ENCODE data around the gene ABCB1.

DNA sequence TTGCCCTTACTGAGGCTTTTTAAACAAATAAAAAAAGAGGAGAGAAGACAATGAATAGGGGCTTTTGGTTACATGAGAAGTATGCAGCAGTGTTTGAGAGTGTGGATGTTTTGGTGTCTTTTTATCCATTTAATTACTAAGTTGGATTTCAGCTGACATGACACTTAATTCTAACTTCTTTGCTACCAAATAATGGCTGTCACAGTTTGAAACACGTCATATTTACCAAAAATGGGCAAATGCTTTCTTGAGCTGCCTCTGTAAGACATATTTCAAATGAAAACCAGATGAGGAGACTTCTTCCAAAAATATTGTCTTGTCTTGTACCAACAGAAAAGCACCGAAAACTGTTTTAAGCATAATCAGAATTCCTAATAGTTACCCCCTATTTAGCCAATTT is 129.2 kb downstream of the ABCB1 start:
- TF ChIP-seq, protein P1, sequence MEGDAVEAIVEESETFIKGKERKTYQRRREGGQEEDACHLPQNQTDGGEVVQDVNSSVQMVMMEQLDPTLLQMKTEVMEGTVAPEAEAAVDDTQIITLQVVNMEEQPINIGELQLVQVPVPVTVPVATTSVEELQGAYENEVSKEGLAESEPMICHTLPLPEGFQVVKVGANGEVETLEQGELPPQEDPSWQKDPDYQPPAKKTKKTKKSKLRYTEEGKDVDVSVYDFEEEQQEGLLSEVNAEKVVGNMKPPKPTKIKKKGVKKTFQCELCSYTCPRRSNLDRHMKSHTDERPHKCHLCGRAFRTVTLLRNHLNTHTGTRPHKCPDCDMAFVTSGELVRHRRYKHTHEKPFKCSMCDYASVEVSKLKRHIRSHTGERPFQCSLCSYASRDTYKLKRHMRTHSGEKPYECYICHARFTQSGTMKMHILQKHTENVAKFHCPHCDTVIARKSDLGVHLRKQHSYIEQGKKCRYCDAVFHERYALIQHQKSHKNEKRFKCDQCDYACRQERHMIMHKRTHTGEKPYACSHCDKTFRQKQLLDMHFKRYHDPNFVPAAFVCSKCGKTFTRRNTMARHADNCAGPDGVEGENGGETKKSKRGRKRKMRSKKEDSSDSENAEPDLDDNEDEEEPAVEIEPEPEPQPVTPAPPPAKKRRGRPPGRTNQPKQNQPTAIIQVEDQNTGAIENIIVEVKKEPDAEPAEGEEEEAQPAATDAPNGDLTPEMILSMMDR (IDR thresholded peaks at IDR 0.05): no peak
- TF ChIP-seq ZFX (IDR thresholded peaks at IDR 0.05; ENCODE audit: borderline replicate concordance): no peak

Measured in 22Rv1 (cell line).